GM21786 (cell line): ENCODE data around the gene MCOLN2.
"Not testable (repeated sequence)": the region's sequence is repeated elsewhere in the genome, so short reads cannot be mapped to it uniquely, and the experiment has no call there.

Experiments
- ATAC-seq: cut with Tn5 transposase; IDR thresholded peaks from one replicate; pipeline ENCODE4 v1.9.1; 2021; ENCODE audit not compliant: unreplicated experiment

Gene MCOLN2

DNA sequence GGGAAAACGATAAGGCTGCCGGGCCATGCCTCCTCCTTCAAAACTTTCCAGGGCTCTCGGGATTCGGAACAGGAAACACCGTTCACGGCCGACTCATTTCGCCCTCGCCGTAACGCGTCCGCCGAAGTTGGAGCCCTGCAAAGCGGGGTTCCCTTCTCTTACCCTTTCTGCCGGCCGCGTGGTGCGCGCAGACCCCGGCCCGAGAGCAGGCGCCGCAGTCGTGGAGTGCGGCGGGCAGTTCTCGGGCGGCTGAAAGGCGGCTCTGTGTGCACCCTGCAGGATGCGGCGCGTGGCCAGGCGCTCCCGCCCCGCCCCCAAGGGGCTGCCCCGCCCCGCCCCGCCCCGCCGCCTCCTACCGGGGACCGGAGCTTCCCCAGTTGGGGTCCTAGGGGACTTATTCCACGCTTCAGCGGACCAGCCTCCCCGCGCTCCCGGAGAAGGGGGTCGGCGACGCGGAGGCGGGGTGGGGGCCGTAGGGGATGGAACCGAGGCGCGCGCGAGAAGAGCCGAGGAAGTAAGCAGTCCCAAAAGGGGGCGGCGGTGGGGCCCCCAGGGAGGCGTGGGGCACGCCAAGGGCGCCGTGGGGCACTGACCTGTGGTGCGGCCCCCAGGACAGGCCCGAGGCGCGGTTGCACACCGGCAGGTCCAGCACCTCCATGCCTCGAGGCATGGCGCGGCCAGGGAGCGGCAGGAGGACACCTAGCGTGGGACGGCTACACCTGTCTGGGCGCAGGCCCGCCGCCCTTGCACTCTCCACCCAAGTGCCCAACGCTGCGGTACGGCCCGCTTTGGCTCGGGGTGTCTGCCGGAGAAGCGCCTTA is at the start of gene MCOLN2:
MCOLN2 (minus strand) TSS at position 268 of the 821 bp plus-strand sequence; CDS start at position 27, 241 bp downstream.
- ATAC-seq = peak; percentile 40

DNA sequence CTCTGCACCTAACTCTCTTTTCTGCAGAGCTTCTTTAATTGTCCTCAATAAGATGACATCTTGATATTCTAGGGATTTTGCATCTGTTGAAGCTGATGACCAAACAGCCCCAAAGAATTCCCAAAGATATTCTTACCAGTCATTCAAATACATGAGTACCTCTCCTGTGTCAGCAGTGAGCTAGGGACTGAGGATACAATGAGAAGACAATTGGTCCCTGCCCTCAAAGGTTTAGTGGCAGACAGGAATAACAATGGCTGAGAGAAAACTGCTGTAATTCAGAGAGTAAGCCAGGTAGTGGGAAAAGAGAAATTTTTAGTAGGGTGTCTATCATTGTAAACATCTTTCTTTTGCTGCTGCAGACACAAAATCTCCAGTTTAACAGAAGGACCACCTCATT is 45.5 kb upstream of the MCOLN2 start:
- ATAC-seq = no peak

DNA sequence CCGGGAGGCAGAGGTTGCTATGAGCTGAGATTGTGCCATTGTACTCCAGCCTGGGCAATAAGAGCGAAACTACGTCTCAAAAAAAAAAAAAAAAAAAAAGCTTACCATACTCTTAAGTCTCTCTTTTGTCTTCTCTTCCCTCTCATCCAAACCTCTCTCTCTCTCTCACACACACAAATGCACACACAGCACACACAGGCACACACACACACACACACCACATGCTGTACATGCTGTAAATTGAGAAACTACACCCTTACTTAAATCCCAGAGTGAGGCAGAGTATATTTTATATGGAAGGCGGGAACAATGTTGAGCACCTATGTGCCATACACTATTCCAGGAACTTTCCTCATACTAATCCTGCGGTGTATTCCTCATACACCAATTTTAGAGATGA is 44.9 kb upstream of the MCOLN2 start:
- ATAC-seq = no peak

DNA sequence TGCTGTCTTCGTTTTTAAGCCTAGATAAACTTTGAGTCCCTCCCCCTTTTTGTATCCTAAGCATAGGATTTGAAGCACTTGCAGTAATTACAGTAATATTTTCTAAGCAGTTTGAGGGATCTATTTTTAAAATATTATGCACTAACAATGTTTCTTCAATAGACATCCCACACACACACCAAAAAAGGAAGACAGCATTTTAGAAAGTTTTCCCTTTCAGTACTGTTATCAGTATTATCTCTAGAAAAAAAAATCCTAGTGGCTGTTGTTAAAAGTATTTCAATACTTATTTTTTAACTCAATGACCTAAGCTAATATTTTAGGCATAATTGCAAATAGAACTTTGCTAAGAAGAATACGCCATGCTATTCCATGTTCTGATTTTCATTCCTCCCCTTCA is 36.3 kb upstream of the MCOLN2 start:
- no peak for ATAC-seq

DNA sequence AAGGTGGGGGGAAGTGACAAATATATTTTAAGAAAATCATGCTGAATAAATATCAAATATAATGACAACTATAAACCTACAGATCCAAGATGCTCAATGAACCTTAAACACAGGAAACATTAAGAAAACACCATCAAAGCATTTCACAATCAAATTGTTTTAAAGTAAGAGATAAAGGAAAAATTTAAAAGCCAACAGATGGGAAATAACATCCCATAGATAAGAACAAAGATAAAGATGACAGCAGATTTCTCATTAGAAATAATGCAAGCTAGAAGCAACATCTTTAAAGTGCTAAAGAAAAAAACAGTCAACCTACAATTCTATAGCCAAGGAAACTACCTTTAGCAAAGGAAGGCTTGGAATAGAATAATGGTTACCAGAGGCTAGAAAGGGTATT is 33.6 kb upstream of the MCOLN2 start:
- no peak for ATAC-seq

DNA sequence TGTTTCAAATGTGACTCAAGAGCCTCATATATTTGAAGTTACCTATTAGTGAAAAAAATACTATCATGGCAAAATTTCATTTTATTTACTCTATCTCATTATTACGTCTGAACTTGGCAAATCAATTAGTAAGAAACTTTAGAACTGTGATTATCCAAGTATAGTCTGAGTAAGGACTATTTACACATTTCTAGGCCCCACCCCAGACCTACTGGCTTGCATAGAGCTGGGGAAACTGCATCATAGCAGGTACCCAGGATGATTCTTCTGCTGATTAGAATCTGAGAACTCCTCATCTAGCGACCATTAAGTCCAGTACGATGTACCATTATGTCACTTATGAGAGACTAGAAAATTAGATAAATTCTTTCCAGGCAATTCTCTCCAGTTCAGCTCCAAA is 31.2 kb upstream of the MCOLN2 start:
- no peak for ATAC-seq

DNA sequence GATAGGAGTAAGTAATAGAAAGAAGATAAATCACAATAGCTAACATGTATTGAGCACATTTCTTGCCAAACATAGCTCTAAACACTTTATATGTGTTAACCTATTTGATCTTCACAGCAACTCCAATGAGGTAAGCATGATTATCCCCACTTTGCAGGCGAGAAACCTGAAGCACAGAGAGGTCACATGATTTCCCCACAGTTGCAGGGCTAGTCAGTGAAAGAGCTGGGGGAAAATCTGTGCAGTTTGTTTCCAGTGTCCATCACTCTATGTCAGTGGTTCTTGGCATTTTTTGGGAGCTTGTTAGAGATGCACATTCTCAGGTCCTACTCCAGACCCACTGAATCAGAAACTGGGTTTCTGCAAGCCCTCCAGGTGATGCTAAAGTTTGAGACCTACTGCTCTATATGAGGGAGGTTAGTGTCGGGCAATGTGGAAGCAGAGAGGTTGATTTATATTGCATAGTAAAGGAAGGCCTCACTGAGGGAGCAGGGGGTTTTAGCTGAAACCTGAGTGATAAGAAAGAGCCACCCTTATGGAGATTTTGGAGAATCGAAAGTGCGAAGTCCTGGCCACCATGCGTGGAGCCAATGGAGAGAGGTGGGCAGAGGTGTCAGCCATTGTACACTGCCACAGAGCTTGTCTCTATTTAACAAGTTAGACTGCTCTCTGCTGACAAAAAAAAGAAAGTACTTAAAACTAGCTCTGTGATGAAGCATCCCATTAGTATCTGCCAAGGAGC is 30.5 kb upstream of the MCOLN2 start:
- ATAC-seq = peak; percentile 90

DNA sequence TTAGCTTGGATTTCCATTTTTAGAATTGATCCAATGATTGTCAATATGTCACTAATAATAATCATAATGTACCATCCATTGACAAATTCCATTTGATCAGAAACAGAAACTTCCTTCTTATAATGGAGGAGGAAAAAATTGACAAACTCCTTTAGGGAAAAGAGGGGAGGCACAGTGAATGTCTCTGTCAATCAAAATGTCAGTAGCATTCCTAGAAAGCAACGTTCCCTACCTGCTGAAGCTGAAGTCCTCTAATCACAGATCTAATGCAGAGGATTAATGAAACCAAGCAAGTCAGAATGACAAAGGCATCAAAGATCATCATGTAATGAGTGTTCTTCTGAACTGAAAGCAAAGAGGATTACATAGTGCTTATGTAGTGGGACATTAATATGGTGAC is 29.0 kb upstream of the MCOLN2 start:
- ATAC-seq = no peak

DNA sequence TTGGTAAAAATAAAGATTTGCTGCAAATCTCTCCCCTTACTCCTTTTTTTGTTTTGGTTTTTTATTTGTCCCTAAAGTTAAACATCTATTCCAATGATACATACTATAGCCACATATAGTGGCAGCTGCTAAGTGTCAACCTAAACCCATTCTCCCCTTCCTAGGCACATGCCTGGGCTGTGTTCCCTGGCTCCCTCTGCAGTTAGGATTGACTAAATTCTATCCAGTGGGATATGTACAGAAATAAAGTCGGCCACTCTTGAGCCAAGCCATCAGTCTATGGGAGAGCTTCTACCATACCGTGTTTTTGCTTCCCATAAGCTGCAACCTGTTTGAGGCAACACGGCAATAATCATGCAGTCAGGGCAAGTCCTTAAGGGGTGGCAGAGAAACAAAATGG is 27.8 kb upstream of the MCOLN2 start:
- no peak for ATAC-seq

DNA sequence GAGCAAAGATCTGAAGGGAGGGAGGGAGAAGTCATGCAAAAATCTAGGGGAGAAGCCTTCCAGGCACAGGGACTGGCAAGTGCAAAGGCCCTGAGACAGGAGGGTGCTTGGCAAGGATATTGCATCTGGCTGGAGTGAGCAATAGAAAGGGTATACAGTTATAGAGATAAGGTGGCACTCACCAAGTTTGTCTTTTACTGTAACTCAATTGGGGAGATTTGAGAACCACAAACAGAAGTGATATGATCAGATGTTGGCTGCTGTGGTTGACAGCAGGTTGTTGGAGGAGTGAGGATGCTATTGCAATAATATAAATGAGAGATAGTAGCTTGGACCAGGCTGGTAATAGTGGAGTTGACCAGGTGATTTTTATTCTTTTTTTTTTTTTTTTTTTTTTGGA is 25.8 kb upstream of the MCOLN2 start:
- ATAC-seq = no peak

DNA sequence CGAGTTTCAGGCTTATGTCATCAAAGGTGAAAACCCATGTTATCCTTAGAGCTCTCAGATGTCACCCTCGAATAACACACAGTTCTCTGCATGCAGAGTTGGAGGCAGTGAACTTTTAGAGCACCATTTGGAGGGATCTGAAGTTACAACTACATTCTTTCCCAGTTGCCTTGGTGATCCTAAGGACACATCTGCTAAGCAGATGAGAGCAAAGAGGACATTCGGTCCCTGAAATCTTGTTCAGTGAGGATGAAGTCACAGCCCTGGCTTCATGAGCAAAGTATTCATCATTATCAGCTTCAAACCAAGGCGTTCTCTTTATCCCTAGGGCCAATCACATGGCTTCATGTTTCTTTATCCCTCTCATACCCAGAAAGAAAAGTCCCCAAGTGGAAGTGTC is 23.1 kb upstream of the MCOLN2 start:
- ATAC-seq = no peak

DNA sequence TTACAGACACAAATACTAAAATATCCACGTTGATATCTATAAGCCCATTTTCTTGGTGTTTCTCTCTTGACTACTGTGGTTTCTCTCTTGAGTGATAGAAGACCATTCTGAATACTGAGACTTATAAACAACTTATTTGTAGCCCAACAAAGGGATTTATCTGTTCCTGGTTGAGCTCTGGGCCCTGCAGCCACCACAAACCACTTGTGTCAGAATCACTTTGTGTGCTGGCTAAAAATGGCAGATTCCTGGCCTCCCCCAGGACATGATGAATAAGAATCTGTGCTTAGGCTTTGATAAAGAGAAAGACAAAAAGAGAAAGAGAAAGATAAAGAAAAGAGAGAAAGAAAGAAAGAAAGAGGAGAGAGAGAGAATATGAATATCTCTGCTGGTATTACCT is 18.9 kb upstream of the MCOLN2 start:
- no peak for ATAC-seq

DNA sequence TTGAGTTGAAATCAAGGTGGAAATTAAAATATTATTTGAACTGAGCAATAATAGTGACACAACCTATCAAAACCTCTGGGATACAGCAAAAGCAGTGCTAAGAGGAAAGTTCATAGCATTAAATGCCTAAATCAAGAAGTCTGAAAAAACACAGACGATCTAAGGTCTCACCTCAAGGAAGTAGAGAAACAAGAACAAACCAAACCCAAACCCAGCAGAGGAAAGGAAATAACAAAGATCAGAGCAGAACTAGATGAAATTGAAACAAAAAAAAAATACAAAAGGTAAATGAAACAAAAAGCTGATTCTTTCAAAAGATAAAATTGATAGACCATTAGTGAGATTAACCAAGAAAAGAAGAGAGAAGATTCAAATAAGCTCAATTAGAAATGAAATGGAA is 8.7 kb upstream of the MCOLN2 start:
- not testable (repeated sequence) for ATAC-seq

DNA sequence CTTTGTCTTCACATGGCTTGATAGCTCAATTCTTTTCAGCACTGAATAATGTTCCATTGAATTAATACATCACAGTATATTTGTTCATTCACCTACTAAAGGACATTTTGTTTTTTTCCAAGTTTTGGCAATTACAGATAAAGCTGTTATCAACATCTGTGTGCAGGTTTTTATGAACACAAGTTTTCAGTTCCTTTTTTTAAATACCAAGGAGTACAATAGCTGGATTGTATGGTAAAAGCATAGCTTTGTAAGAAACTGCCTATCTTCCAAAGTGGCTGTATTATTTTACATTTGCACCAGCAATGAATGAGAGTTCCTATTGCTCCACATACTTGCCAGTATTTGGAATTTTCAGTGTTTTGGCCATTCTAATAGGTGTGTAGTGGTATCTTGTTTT is 4.8 kb upstream of the MCOLN2 start:
- no peak for ATAC-seq

DNA sequence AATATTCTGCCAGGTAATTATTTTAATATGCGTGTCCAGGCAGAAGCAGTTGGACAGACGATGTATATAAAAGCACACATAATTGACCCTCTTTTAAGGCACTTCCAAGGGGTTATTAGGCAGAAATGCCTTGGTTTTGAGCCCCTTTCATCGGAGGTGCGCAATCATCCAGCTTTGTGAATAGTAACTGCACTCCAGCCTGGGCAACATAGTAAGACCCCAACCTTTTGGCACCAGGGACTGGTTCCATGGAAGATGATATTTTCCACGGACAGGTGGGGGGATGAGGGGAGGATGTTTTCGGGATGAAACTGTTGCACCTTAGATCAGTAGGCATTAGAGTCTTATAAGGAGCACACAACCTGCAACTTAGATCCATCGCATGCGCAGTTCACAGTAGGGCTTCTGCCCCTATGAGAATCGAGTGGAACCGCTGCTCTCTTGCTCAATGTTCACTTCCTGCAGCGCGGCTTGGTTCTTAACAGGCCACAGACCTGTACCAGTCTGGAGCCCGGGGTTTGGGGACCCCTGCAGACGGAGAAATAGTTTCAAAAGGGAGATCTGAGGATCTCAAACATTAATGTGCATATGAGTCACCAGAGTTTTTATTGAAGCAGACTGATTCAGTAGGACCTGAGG is 1.8 kb upstream of the MCOLN2 start:
- peak; percentile 28 for ATAC-seq

DNA sequence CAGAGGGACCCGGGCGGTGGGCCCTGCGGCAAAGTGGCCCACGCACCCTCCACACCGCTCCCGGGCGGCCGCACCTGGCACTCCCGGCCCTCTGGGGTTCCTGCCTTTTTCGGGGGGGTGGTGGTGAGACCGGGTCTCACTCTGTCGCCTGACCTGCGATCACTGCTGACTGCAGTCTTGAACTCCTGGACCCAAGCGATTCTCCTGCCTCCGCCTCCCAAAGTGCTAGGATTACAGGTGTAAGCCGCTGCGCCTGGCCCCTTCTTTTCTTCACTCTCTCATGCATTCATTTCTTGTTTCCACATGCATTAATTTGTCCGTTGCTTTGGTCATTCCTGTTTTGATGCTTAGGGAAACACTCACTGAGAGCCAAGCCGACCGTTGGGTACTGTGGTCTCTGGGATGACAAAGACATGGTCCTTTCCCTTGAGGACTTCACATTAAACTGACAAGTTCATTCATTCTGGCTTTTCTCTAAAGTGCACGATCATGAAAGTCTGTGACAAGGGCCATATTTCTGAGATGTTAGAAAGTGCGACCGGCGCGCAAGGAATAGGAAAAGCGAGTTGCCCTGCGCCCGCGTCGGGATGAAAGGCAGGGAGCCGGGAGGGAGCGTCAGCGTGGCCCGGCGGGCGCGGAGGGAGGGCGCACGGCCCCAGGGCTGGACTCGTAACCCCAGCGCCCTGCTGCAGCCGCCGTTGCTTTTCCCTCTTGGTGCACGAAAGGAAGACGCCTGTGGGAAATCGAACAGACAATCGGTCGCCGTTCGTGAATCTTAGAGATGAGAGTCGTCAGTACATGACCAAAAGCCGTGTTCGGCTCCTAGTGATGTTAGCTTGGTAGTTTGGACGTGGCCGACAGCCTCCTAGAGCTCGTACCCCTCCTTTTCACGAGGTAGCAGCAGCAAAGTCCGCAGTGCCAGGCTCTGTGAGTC is 1.0 kb upstream of the MCOLN2 start:
- ATAC-seq = peak; percentile 2

DNA sequence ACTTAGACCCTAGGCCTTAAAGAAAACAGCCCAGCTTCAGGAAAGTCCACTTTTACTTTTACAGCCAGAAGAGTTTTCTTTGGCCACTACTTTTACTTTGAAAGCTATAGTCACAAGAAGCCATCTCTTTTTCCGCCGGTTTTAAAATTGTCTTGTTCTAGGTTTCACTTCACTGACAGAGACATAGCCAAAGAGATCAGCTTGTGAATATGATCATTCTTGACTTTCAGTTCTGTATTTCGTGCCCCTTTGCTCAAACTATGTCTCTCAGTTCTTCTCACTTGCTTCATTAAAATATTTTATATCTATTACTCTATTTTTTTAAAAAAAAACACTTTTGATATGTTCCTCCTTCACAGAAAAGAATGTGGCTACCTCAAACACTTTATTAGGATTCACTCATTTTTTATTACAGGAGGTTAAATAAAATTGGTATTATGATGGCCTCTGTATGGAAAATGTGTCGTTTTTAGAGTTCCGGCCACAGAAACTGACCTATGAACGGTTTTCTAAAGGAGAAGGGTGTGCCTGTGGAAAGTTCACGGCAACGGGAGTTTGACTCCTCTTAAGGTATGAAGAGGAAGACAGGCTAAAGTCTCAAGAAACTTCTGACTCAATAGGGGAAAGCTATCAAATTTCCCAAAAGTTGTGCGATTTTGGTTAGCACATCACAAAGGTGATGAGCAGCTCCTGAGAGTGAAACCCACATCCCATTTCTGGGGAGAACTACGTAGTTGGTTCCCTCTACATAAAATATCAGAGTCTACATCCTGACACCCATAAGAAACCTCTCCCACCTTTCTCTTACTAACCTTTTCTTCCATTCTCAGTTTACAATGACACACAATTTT is 1.2 kb downstream of the MCOLN2 start:
- peak; percentile 38 for ATAC-seq

DNA sequence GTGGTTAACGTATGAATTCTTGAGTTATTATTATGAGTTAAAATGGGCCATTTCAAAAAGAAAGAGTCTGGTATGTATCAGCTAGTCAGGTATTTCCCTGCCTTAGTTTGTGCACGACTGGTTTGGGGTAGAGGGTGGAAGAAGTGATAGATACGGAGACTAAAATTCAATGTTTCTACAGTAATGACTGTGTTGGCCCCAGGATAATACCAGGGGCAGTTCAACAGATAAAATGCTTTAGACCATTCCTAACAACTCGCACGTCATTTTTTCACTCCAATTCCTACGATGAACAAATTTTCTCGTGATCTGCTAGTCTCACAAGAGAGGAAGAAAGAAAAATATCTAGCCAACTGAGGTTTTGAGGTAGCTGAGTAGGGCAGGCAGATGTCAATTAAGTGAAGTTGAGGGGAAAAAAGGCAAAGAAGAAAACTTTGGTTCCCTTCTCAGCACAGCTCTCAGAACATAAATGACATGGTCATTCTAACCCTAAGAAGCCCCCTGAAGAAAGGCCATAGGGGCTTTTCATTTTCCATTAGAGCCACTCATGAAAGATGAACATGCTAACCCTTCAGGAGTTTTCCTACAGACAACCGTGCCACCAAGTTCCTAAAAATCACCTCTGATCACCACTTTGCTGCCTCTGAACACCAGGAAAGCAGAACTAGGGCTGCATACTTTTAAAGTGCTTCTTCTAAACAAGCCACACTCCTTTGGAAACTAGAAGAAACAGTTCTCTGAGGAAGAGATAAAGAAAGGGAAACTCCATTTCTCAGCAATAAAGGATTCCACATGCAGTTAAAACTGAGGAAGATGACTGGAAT is 5.6 kb downstream of the MCOLN2 start:
- peak; percentile 17 for ATAC-seq

DNA sequence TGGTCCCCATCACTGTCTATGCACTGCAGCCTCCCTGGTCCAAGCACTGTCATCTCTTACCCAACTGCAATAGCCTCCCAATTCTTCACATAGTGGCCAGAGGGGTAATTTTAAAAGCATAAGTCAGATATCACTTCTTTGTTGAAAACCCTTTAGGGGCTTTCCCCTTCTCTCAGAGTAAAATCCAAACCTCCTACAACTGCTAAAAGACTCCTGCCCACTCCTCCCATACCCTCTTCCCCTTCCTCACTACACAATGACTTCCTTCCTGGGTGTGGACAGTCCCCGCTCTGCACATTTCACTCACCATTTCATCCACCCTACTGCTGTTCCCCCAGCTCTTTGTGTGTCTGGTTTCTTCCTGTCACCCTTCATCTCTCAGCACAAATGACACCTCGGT is 8.3 kb downstream of the MCOLN2 start:
- ATAC-seq = peak; percentile 65
